ENCODE results near the gene VPS13C. TPM values are rescaled to one million over a fixed set of nuclear protein-coding genes. Genes with fewer than 3 reads are reported as not detected.

VPS13C gene
- total RNA-seq, 4 donors from 2014 or later: 68.2 to 165 (median 102) TPM

GRCh38 chr15:61893146-61893545 is 167.1 kb downstream of the VPS13C start:
- intact Hi-C loops (cut with DNase I; ENCODE audit: low total_unique reads): no loop called here
- Histone ChIP-seq H3K4me1 (no peaks in the 10 kb centered on the region), H3K27ac (no peak overlapping the region), H3K27me3 (no peaks in the 10 kb centered on the region), H3K36me3 (no peaks in the 10 kb centered on the region), H3K9me3 (peaks cover 0 to 9% of the 10 kb centered on the region in 2 donors), H3K4me3 (no peak overlapping the region)
- no peak for TF ChIP-seq CTCF (IDR thresholded peaks at IDR 0.05)
- TF ChIP-seq POLR2A (IDR thresholded peaks at IDR 0.05): no peak
- DNase-seq: no peak

- DNase-seq: no peak
- intact Hi-C loops (cut with DNase I; ENCODE audit: low total_unique reads): no loop called here
- H3K9me3 ChIP-seq: peaks cover 0 to 9% of the 10 kb centered on the region in 2 donors
- no peaks in the 10 kb centered on the region for H3K27me3 ChIP-seq
- H3K4me1 ChIP-seq: no peaks in the 10 kb centered on the region
- no peaks in the 10 kb centered on the region for H3K36me3 ChIP-seq
- H3K27ac ChIP-seq: no peak overlapping the region
- no peak for TF ChIP-seq POLR2A (IDR thresholded peaks at IDR 0.05)
- TF ChIP-seq CTCF (IDR thresholded peaks at IDR 0.05): no peak
- no peak overlapping the region for H3K4me3 ChIP-seq
Observed at GRCh38 chr15:61892140-61892539, 168.1 kb downstream of the VPS13C start.

- Histone ChIP-seq H3K36me3 (no peaks in the 10 kb centered on the region), H3K27me3 (no peaks in the 10 kb centered on the region), H3K27ac (no peak overlapping the region), H3K4me3 (no peak overlapping the region), H3K4me1 (no peaks in the 10 kb centered on the region), H3K9me3 (peaks cover 0 to 9% of the 10 kb centered on the region in 2 donors)
- DNase-seq: no peak
- TF ChIP-seq POLR2A (IDR thresholded peaks at IDR 0.05) (no peak), CTCF (IDR thresholded peaks at IDR 0.05) (no peak)
- intact Hi-C loops (cut with DNase I; ENCODE audit: low total_unique reads): no loop called here
Observed at GRCh38 chr15:61890106-61890505, 170.1 kb downstream of the VPS13C start.

- no peaks in the 10 kb centered on the region for H3K4me1 ChIP-seq
- no peak for TF ChIP-seq CTCF (IDR thresholded peaks at IDR 0.05)
- intact Hi-C loops (cut with DNase I; ENCODE audit: low total_unique reads): no loop called here
- H3K4me3 ChIP-seq: no peak overlapping the region
- H3K27me3 ChIP-seq: no peaks in the 10 kb centered on the region
- no peak overlapping the region for H3K27ac ChIP-seq
- peaks cover 0 to 9% of the 10 kb centered on the region in 2 donors for H3K9me3 ChIP-seq
- no peaks in the 10 kb centered on the region for H3K36me3 ChIP-seq
- no peak for DNase-seq
Observed at GRCh38 chr15:61889706-61890105, 170.5 kb downstream of the VPS13C start.

GRCh38 chr15:61888074-61888780 is 172.0 kb downstream of the VPS13C start:
- DNase-seq: no peak
- intact Hi-C loops (cut with DNase I; ENCODE audit: low total_unique reads): no loop called here
- Histone ChIP-seq H3K4me1 (no peaks in the 10 kb centered on the region), H3K36me3 (no peaks in the 10 kb centered on the region), H3K4me3 (no peak overlapping the region), H3K27ac (no peak overlapping the region), H3K27me3 (no peaks in the 10 kb centered on the region), H3K9me3 (peaks cover 0 to 4% of the 10 kb centered on the region in 2 donors)
- no peak for TF ChIP-seq POLR2A (IDR thresholded peaks at IDR 0.05)
- TF ChIP-seq CTCF (IDR thresholded peaks at IDR 0.05): no peak
